Skeletal muscle satellite cell (primary cell): ENCODE results near the gene AS3MT.
"Not testable (repeated sequence)": the region's sequence is repeated elsewhere in the genome, so short reads cannot be mapped to it uniquely, and the experiment has no call there.

Experiments used
- H3K27me3 ChIP-seq: 2 replicates; pipeline ENCODE4 v1.7.0; 2013; ENCODE audit warnings: low read length; ENCODE audit not compliant: control insufficient read depth, insufficient read depth
- H3K36me3 ChIP-seq: 2 replicates; pipeline ENCODE4 v1.7.0; 2013; ENCODE audit warnings: mild to moderate bottlenecking, control low read depth, low read length; ENCODE audit not compliant: insufficient read depth
- H3K4me1 ChIP-seq: 2 replicates; pipeline ENCODE4 v1.7.0; 2013; ENCODE audit warnings: low read length; ENCODE audit not compliant: control insufficient read depth, insufficient read depth
- H3K4me2 ChIP-seq: 2 replicates; pipeline ENCODE4 v1.7.0; 2013; ENCODE audit warnings: mild to moderate bottlenecking, low read length
- H3K4me3 ChIP-seq: 2 replicates; pipeline ENCODE4 v1.7.0; 2013; ENCODE audit warnings: low read length
- H3K9ac ChIP-seq: 2 replicates; pipeline ENCODE4 v1.7.0; 2013; ENCODE audit warnings: mild to moderate bottlenecking, low read depth, low read length, moderate library complexity
- H3K9me3 ChIP-seq: replicated peaks from 2 replicates; pipeline ENCODE4 v1.7.0; 2013; ENCODE audit warnings: mild to moderate bottlenecking, control low read depth, low read length

AS3MT gene

GRCh38 chr10:102837230-102837721 lies 32.0 kb upstream of the AS3MT start, which contains the start of gene CYP17A1:
Gene CYP17A1, minus strand, starts transcription at chr10:102837413. Its CDS starts 52 bp downstream, at chr10:102837361.
- Histone ChIP-seq H3K9me3 (no peaks in the 10 kb centered on the region), H3K9ac (no peak within 1 kb of the TSS), H3K4me2 (no peak within 1 kb of the TSS), H3K27me3 (peaks cover 8% of the 10 kb centered on the region), H3K4me1 (no peaks in the 10 kb centered on the region), H3K4me3 (no peak within 1 kb of the TSS), H3K36me3 (no peaks in the 10 kb centered on the region)

- H3K4me3 ChIP-seq, H3K9me3 ChIP-seq, H3K36me3 ChIP-seq, H3K4me2 ChIP-seq, H3K9ac ChIP-seq, H3K4me1 ChIP-seq: not testable (repeated sequence)
- peaks cover 11% of the 10 kb centered on the region for H3K27me3 ChIP-seq
These were observed 30.9 kb upstream of the AS3MT start for GRCh38 chr10:102838276-102838927.

GRCh38 chr10:102841827-102842345 lies 27.4 kb upstream of the AS3MT start:
- H3K4me2 ChIP-seq = no peak overlapping the region
- H3K36me3 ChIP-seq = no peaks in the 10 kb centered on the region
- no peaks in the 10 kb centered on the region for H3K4me1 ChIP-seq
- H3K9me3 ChIP-seq = no peaks in the 10 kb centered on the region
- H3K9ac ChIP-seq = no peak overlapping the region
- H3K4me3 ChIP-seq = no peak overlapping the region
- peaks cover 11% of the 10 kb centered on the region for H3K27me3 ChIP-seq

- H3K4me1 ChIP-seq, H3K9me3 ChIP-seq, H3K9ac ChIP-seq, H3K4me2 ChIP-seq, H3K36me3 ChIP-seq, H3K4me3 ChIP-seq: not testable (repeated sequence)
- H3K27me3 ChIP-seq = peaks cover 11% of the 10 kb centered on the region
These were observed 26.1 kb upstream of the AS3MT start for GRCh38 chr10:102843139-102843538.

- H3K9me3 ChIP-seq, H3K36me3 ChIP-seq, H3K9ac ChIP-seq, H3K4me2 ChIP-seq, H3K4me1 ChIP-seq, H3K4me3 ChIP-seq: not testable (repeated sequence)
- H3K27me3 ChIP-seq = peaks cover 11% of the 10 kb centered on the region
These were observed 25.0 kb upstream of the AS3MT start for GRCh38 chr10:102844190-102844776.

- Histone ChIP-seq H3K4me1 (no peaks in the 10 kb centered on the region), H3K4me3 (no peak overlapping the region), H3K36me3 (no peaks in the 10 kb centered on the region), H3K27me3 (peaks cover 6% of the 10 kb centered on the region), H3K4me2 (no peak overlapping the region), H3K9ac (no peak overlapping the region), H3K9me3 (no peaks in the 10 kb centered on the region)
These were observed 23.8 kb upstream of the AS3MT start for GRCh38 chr10:102845352-102845902.

GRCh38 chr10:102850025-102850518 lies 19.2 kb upstream of the AS3MT start:
- Histone ChIP-seq H3K36me3 (no peaks in the 10 kb centered on the region), H3K4me3 (no peak overlapping the region), H3K27me3 (no peaks in the 10 kb centered on the region), H3K9ac (no peak overlapping the region), H3K4me1 (no peaks in the 10 kb centered on the region), H3K4me2 (no peak overlapping the region), H3K9me3 (no peaks in the 10 kb centered on the region)

- peaks cover 14% of the 10 kb centered on the region for H3K4me1 ChIP-seq
- H3K9ac ChIP-seq, H3K36me3 ChIP-seq, H3K4me2 ChIP-seq, H3K4me3 ChIP-seq, H3K9me3 ChIP-seq, H3K27me3 ChIP-seq: not testable (repeated sequence)
These were observed 16.0 kb upstream of the AS3MT start for GRCh38 chr10:102853237-102853636.

- H3K36me3 ChIP-seq, H3K4me3 ChIP-seq, H3K9ac ChIP-seq, H3K9me3 ChIP-seq, H3K27me3 ChIP-seq: not testable (repeated sequence)
- H3K4me1 ChIP-seq = peaks cover 22% of the 10 kb centered on the region
- H3K4me2 ChIP-seq = peak overlapping the region; percentile 63
These were observed 13.4 kb upstream of the AS3MT start for GRCh38 chr10:102855731-102856436.

GRCh38 chr10:102856758-102857424 lies 12.4 kb upstream of the AS3MT start:
- Histone ChIP-seq H3K27me3 (no peaks in the 10 kb centered on the region), H3K36me3 (peaks cover 2% of the 10 kb centered on the region), H3K4me2 (no peak overlapping the region), H3K9ac (no peak overlapping the region), H3K4me1 (peaks cover 22% of the 10 kb centered on the region), H3K4me3 (no peak overlapping the region), H3K9me3 (no peaks in the 10 kb centered on the region)

- Histone ChIP-seq H3K4me3 (no peak overlapping the region), H3K9ac (no peak overlapping the region), H3K9me3 (no peaks in the 10 kb centered on the region), H3K4me1 (peaks cover 22% of the 10 kb centered on the region), H3K4me2 (peak overlapping the region; percentile 3), H3K27me3 (no peaks in the 10 kb centered on the region), H3K36me3 (peaks cover 8% of the 10 kb centered on the region)
These were observed 9.4 kb upstream of the AS3MT start for GRCh38 chr10:102859911-102860310.
